Measurements from ENCODE around the gene KRT75.

The KRT75 gene

GRCh38 chr12:52438305-52439301 is 4.4 kb upstream of the KRT75 start:
- Histone ChIP-seq H3K9me3 (replicated peaks; ENCODE audit: low read length) (no peaks in the 10 kb centered on the region), H3K27me3 (ENCODE audit: control insufficient read depth, insufficient read depth, low read length) (peaks cover 43% of the 10 kb centered on the region), H3K4me3 (ENCODE audit: low read length) (no peak overlapping the region), H3K9ac (ENCODE audit: low read depth, low read length) (no peak overlapping the region), H3K4me1 (ENCODE audit: control insufficient read depth, insufficient read depth, low read length) (peaks cover 8% of the 10 kb centered on the region), H3K36me3 (ENCODE audit: insufficient read depth, low read length) (no peaks in the 10 kb centered on the region), H3K4me2 (ENCODE audit: low read length) (no peak overlapping the region)

GRCh38 chr12:52437508-52437907 is 3.3 kb upstream of the KRT75 start:
- H3K4me2 ChIP-seq (ENCODE audit: low read length), result no peak overlapping the region
- H3K9ac ChIP-seq (ENCODE audit: low read depth, low read length), result no peak overlapping the region
- no peaks in the 10 kb centered on the region for H3K36me3 ChIP-seq (ENCODE audit: insufficient read depth, low read length)
- H3K4me3 ChIP-seq (ENCODE audit: low read length), result no peak overlapping the region
- H3K27me3 ChIP-seq (ENCODE audit: control insufficient read depth, insufficient read depth, low read length), result peaks cover 52% of the 10 kb centered on the region
- peaks cover 3% of the 10 kb centered on the region for H3K4me1 ChIP-seq (ENCODE audit: control insufficient read depth, insufficient read depth, low read length)
- H3K9me3 ChIP-seq (replicated peaks; ENCODE audit: low read length), result no peaks in the 10 kb centered on the region

- Histone ChIP-seq H3K27me3 (ENCODE audit: control insufficient read depth, insufficient read depth, low read length) (peaks cover 56% of the 10 kb centered on the region), H3K4me1 (ENCODE audit: control insufficient read depth, insufficient read depth, low read length) (no peaks in the 10 kb centered on the region), H3K9ac (ENCODE audit: low read depth, low read length) (no peak overlapping the region), H3K4me2 (ENCODE audit: low read length) (no peak overlapping the region), H3K9me3 (replicated peaks; ENCODE audit: low read length) (no peaks in the 10 kb centered on the region), H3K36me3 (ENCODE audit: insufficient read depth, low read length) (no peaks in the 10 kb centered on the region), H3K4me3 (ENCODE audit: low read length) (no peak overlapping the region)
Observed at GRCh38 chr12:52436828-52437474, 2.8 kb upstream of the KRT75 start.

GRCh38 chr12:52436000-52436827 is 2.0 kb upstream of the KRT75 start:
- no peak overlapping the region for H3K4me3 ChIP-seq (ENCODE audit: low read length)
- H3K9me3 ChIP-seq (replicated peaks; ENCODE audit: low read length), result no peaks in the 10 kb centered on the region
- H3K9ac ChIP-seq (ENCODE audit: low read depth, low read length), result no peak overlapping the region
- H3K4me2 ChIP-seq (ENCODE audit: low read length), result no peak overlapping the region
- H3K27me3 ChIP-seq (ENCODE audit: control insufficient read depth, insufficient read depth, low read length), result peaks cover 64% of the 10 kb centered on the region
- no peaks in the 10 kb centered on the region for H3K4me1 ChIP-seq (ENCODE audit: control insufficient read depth, insufficient read depth, low read length)
- H3K36me3 ChIP-seq (ENCODE audit: insufficient read depth, low read length), result no peaks in the 10 kb centered on the region

GRCh38 chr12:52435659-52435999 is 1.5 kb upstream of the KRT75 start:
- H3K4me1 ChIP-seq (ENCODE audit: control insufficient read depth, insufficient read depth, low read length), result no peaks in the 10 kb centered on the region
- no peak overlapping the region for H3K4me2 ChIP-seq (ENCODE audit: low read length)
- H3K4me3 ChIP-seq (ENCODE audit: low read length), result no peak overlapping the region
- no peaks in the 10 kb centered on the region for H3K9me3 ChIP-seq (replicated peaks; ENCODE audit: low read length)
- peaks cover 69% of the 10 kb centered on the region for H3K27me3 ChIP-seq (ENCODE audit: control insufficient read depth, insufficient read depth, low read length)
- no peaks in the 10 kb centered on the region for H3K36me3 ChIP-seq (ENCODE audit: insufficient read depth, low read length)
- H3K9ac ChIP-seq (ENCODE audit: low read depth, low read length), result no peak overlapping the region

DNA sequence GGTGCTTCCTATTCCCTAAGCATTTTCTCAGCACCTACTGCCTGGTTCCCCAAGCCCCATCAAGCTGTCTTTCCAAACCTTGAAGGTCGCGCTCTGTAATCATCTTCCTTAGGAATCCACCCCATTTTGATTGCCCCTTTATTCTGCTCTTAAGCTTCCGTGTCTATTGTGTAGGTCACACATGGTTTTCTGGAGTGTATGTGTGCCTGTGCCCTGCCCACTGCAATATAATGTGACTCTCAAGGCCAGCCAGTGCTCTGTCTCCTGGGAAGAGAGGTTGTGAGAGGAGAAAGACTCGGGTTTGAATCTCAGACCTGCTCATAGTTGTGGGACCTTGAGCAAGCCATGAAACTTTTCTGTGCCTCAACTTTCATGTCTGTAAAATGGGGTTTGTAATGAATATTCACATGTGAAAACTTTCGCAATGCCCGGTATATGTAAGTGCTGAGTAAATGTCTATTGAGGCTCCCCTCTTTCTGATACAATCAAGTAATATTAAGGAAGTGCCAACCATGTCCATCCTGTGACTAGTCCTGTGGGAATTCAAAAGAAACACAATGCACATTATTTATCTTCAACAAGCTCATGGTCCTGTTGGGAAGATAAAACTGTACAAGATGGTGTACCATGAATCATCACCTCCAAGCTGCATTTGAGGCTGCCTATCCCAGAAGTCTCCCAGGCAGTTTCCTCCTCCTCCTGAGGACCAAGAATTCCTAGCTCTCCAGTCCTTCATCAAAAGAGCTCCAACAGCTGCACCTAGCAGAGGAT is 774 bp upstream of the KRT75 start:
- Histone ChIP-seq H3K27me3 (ENCODE audit: control insufficient read depth, insufficient read depth, low read length) (peaks cover 76% of the 10 kb centered on the region), H3K4me1 (ENCODE audit: control insufficient read depth, insufficient read depth, low read length) (no peaks in the 10 kb centered on the region), H3K4me2 (ENCODE audit: low read length) (no peak overlapping the region), H3K4me3 (ENCODE audit: low read length) (no peak overlapping the region), H3K9ac (ENCODE audit: low read depth, low read length) (no peak overlapping the region), H3K9me3 (replicated peaks; ENCODE audit: low read length) (no peaks in the 10 kb centered on the region), H3K36me3 (ENCODE audit: insufficient read depth, low read length) (no peaks in the 10 kb centered on the region)

GRCh38 chr12:52433501-52434080 is 580 bp downstream of the KRT75 start:
- Histone ChIP-seq H3K27me3 (ENCODE audit: control insufficient read depth, insufficient read depth, low read length) (peaks cover 82% of the 10 kb centered on the region), H3K4me2 (ENCODE audit: low read length) (no peak overlapping the region), H3K9ac (ENCODE audit: low read depth, low read length) (no peak overlapping the region), H3K4me1 (ENCODE audit: control insufficient read depth, insufficient read depth, low read length) (no peaks in the 10 kb centered on the region), H3K36me3 (ENCODE audit: insufficient read depth, low read length) (no peaks in the 10 kb centered on the region), H3K4me3 (ENCODE audit: low read length) (no peak overlapping the region), H3K9me3 (replicated peaks; ENCODE audit: low read length) (no peaks in the 10 kb centered on the region)

DNA sequence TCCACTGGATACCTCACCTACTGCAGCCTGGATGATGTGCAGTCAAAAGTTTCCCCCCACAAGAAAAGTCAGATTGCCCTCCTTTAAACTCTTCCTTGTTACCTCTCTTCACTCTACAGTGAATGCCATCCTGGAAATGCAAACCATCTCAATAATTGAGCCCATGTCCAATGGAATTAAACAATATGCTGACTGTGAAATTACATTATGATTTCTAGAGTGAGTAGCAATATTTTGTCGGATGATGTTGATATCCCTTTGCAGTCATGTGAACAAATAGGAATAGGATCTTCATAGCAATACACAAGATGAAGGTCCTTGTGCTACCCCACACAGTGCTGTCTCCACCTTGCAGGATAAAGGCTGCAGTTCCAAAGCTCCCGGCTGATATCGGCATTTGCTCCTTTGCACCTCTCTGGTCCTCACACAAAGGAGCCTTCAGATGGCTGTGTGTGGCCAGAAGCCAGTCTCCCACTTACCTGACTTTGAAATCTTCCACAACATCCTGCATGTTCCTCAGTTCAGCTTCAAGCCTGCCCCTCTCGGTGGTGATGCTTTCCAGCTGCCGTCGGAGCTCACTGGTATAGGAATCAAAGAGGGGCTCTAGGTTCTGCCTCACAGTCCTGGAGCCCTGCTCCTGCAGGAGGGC is 1.5 kb downstream of the KRT75 start:
- Histone ChIP-seq H3K4me2 (ENCODE audit: low read length) (no peak overlapping the region), H3K27me3 (ENCODE audit: control insufficient read depth, insufficient read depth, low read length) (peaks cover 86% of the 10 kb centered on the region), H3K9me3 (replicated peaks; ENCODE audit: low read length) (no peaks in the 10 kb centered on the region)

DNA sequence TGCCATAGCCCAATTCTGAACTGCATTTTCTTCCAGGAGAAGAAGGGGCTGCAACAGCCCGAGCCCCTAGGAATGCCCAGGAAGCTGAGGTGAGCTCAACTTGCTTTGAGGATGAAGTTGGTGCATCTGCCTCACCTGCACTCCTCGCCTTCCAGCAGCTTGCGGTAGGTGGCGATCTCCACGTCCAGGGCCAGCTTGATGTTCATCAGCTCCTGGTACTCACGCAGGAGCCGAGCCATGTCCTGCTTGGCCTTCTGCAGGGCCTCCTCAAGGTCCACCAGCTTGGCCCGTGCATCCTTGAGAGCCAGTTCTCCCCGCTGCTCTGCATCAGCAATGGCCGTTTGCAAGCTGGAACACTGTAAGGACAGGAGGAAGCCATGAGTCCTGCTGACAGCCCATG is 6.0 kb downstream of the KRT75 start:
- H3K9ac ChIP-seq (ENCODE audit: low read depth, low read length), result no peak overlapping the region
- no peaks in the 10 kb centered on the region for H3K4me1 ChIP-seq (ENCODE audit: control insufficient read depth, insufficient read depth, low read length)
- H3K36me3 ChIP-seq (ENCODE audit: insufficient read depth, low read length), result no peaks in the 10 kb centered on the region
- H3K27me3 ChIP-seq (ENCODE audit: control insufficient read depth, insufficient read depth, low read length), result peaks cover 94% of the 10 kb centered on the region
- H3K9me3 ChIP-seq (replicated peaks; ENCODE audit: low read length), result no peaks in the 10 kb centered on the region
- no peak overlapping the region for H3K4me2 ChIP-seq (ENCODE audit: low read length)
- H3K4me3 ChIP-seq (ENCODE audit: low read length), result no peak overlapping the region

More for the DNA sequence above, 1.5 kb downstream of the KRT75 start:
- H3K4me3 ChIP-seq (ENCODE audit: low read length), result no peak overlapping the region
- H3K36me3 ChIP-seq (ENCODE audit: insufficient read depth, low read length), result no peaks in the 10 kb centered on the region
- no peak overlapping the region for H3K9ac ChIP-seq (ENCODE audit: low read depth, low read length)
- H3K4me1 ChIP-seq (ENCODE audit: control insufficient read depth, insufficient read depth, low read length), result no peaks in the 10 kb centered on the region

DNA sequence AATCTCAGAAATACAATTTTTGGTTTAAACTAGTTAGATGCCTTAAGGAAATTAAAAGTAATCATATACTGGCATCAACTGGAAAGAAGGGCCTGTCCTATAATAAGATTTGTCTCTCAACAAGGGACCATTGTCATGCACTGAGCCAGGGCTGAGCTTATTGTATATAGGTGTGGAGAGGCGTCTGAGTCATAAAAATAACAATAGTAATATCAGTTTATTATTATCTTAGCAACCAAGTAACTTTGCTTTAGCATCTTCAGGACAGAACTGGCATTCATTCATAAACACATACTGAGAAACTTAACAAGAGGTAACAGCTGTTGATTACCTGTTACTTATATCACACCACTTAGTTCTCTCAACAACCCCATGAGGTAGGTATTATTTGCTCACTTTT is 7.1 kb downstream of the KRT75 start:
- Histone ChIP-seq H3K4me2 (ENCODE audit: low read length) (no peak overlapping the region), H3K36me3 (ENCODE audit: insufficient read depth, low read length) (no peaks in the 10 kb centered on the region), H3K4me3 (ENCODE audit: low read length) (no peak overlapping the region), H3K4me1 (ENCODE audit: control insufficient read depth, insufficient read depth, low read length) (no peaks in the 10 kb centered on the region), H3K9ac (ENCODE audit: low read depth, low read length) (no peak overlapping the region), H3K27me3 (ENCODE audit: control insufficient read depth, insufficient read depth, low read length) (peaks cover 93% of the 10 kb centered on the region), H3K9me3 (replicated peaks; ENCODE audit: low read length) (no peaks in the 10 kb centered on the region)

Data from skeletal muscle satellite cell (primary cell).